Esophagus (tissue), 2 donors: Measurements from ENCODE around the gene ADAMTS12. TPM values are rescaled to one million over a fixed set of nuclear protein-coding genes. Genes with fewer than 3 reads are reported as not detected.
"Not testable (repeated sequence)": the region's sequence is repeated elsewhere in the genome, so short reads cannot be mapped to it uniquely, and the experiment has no call there.

Experiments
- H3K27ac ChIP-seq, 2 donors: one replicate each; pipeline ENCODE4 v1.5.1; 2013; ENCODE audit warnings: low read depth in 2 of 2, mild to moderate bottlenecking in 2 of 2, inconsistent platforms in 1 of 2, low read length in 1 of 2, moderate library complexity in 1 of 2
- H3K27me3 ChIP-seq, 2 donors: one replicate each; pipeline ENCODE4 v1.6.1; 2013; ENCODE audit warnings: low read length in 2 of 2, control low read depth in 1 of 2, mild to moderate bottlenecking in 1 of 2; ENCODE audit not compliant: insufficient read depth in 2 of 2, control insufficient read depth in 1 of 2
- H3K36me3 ChIP-seq, 2 donors: one replicate each; pipeline ENCODE4 v1.6.1; 2013; ENCODE audit warnings: low read length in 1 of 2; ENCODE audit not compliant: control insufficient read depth in 2 of 2, insufficient read depth in 2 of 2
- H3K4me1 ChIP-seq, 2 donors: one replicate each; pipeline ENCODE4 v1.6.1; 2013; ENCODE audit warnings: low read length in 1 of 2; ENCODE audit not compliant: control insufficient read depth in 2 of 2, insufficient read depth in 2 of 2
- H3K4me3 ChIP-seq, 2 donors: one replicate each; pipeline ENCODE4 v1.5.1; 2013; ENCODE audit warnings: low read length in 2 of 2, mild to moderate bottlenecking in 2 of 2, low read depth in 1 of 2, moderate library complexity in 1 of 2
- H3K9me3 ChIP-seq, 2 donors: one replicate each; pipeline ENCODE4 v1.6.1; 2013; ENCODE audit warnings: mild to moderate bottlenecking in 2 of 2, low read depth in 1 of 2, low read length in 1 of 2, moderate library complexity in 1 of 2; ENCODE audit not compliant: control insufficient read depth in 2 of 2, insufficient read depth in 1 of 2
- WGBS, 2 donors: extraction: QIAGEN DNeasy Blood & Tissue Kit; methylation state at CpG; one replicate each; pipeline ENCODE4 v1.1.7; 2013; 5-methylcytosine and 5-hydroxymethylcytosine counted together
- polyA plus RNA-seq, 2 donors: library from polyadenylated mRNA; stranded (reverse); fragments of 200-250 nt; gene quantifications; one replicate each; pipeline ENCODE4 v1.2.3, GENCODE V29; 2013
- donor health status: healthy with polysubstance abuse.
- donor health status: Bipolar disorder and iron deficiency.

Gene ADAMTS12
- polyA plus RNA-seq, 2 donors, result 0.06 to 0.20 TPM

DNA sequence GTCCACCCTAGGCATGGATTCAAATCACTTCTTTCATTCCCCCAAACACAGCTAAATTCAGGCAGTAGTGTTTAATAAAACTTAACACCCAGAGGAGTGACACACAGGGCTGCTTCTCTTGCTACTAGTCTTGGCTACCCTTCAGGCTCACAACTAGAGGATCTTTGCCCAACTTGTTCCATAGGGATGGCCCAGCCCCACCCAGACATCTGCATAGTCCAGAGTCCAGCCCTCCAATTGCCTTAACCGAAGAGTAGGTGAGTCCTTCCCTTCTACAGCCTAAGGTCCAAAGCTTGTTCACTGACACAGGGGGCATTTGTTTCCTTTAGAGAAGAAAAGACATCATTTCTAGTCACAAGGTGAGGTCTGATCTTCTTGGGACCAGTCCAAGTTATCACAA, 29.2 kb upstream of the ADAMTS12 start:
- Histone ChIP-seq H3K27me3 (no peaks in the 10 kb centered on the region), H3K4me1 (no peaks in the 10 kb centered on the region), H3K4me3 (no peak overlapping the region), H3K9me3 (no peaks in the 10 kb centered on the region), H3K27ac (no peak overlapping the region), H3K36me3 (no peaks in the 10 kb centered on the region)
- WGBS, 2 donors, result 67 to 90% methylated on average over 1 of the region's 1 CpG

GRCh38 chr5:33914844-33915243, 23.1 kb upstream of the ADAMTS12 start:
- H3K27ac ChIP-seq, H3K27me3 ChIP-seq, H3K36me3 ChIP-seq, H3K4me3 ChIP-seq, H3K4me1 ChIP-seq, H3K9me3 ChIP-seq: not testable (repeated sequence)
- WGBS, 2 donors, result 89 to 93% methylated on average over 3 of the region's 3 CpGs

- H3K4me3 ChIP-seq, H3K27me3 ChIP-seq, H3K9me3 ChIP-seq, H3K4me1 ChIP-seq, H3K36me3 ChIP-seq, H3K27ac ChIP-seq: not testable (repeated sequence)
- WGBS, 2 donors, result 86 to 87% methylated on average over 7 of the region's 7 CpGs
These were observed 14.5 kb upstream of the ADAMTS12 start for GRCh38 chr5:33906248-33906647.

GRCh38 chr5:33905381-33905780, 13.6 kb upstream of the ADAMTS12 start:
- Histone ChIP-seq H3K27ac (no peak overlapping the region), H3K27me3 (no peaks in the 10 kb centered on the region), H3K4me3 (no peak overlapping the region), H3K36me3 (no peaks in the 10 kb centered on the region), H3K4me1 (no peaks in the 10 kb centered on the region), H3K9me3 (peaks cover 0 to 5% of the 10 kb centered on the region in 2 donors)
- WGBS, 2 donors, result 84 to 88% methylated on average over 1 of the region's 1 CpG

- no peak overlapping the region for H3K27ac ChIP-seq
- no peaks in the 10 kb centered on the region for H3K4me1 ChIP-seq
- WGBS, 2 donors, result 85 to 86% methylated on average over 2 of the region's 2 CpGs
- no peaks in the 10 kb centered on the region for H3K27me3 ChIP-seq
- H3K9me3 ChIP-seq, result peaks cover 0 to 5% of the 10 kb centered on the region in 2 donors
- no peak overlapping the region for H3K4me3 ChIP-seq
- H3K36me3 ChIP-seq, result no peaks in the 10 kb centered on the region
These were observed 11.3 kb upstream of the ADAMTS12 start for GRCh38 chr5:33903118-33903517.

DNA sequence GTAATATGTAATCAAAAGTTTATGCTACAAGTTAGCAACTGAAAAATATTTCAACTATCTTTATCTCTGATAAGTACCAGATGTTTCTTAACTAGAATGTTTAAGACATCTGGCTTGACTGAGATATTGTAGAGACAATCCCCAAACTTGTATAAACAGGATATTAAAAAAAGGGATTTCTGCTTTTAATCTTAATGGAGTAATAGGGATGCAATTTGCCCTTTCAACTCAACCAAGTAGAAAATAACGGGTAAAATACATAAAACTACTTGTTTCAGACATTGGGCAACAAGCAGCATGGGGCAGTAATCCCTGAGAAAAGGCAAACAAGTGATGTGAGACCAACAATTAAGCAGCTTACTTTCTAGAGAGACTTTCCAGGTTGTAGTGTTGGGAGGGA, 9.4 kb upstream of the ADAMTS12 start:
- Histone ChIP-seq H3K4me3 (no peak overlapping the region), H3K27me3 (no peaks in the 10 kb centered on the region), H3K27ac (no peak overlapping the region), H3K36me3 (no peaks in the 10 kb centered on the region), H3K4me1 (no peaks in the 10 kb centered on the region), H3K9me3 (peaks cover 0 to 5% of the 10 kb centered on the region in 2 donors)
- WGBS, 2 donors, result 48 to 49% methylated on average over 1 of the region's 1 CpG

DNA sequence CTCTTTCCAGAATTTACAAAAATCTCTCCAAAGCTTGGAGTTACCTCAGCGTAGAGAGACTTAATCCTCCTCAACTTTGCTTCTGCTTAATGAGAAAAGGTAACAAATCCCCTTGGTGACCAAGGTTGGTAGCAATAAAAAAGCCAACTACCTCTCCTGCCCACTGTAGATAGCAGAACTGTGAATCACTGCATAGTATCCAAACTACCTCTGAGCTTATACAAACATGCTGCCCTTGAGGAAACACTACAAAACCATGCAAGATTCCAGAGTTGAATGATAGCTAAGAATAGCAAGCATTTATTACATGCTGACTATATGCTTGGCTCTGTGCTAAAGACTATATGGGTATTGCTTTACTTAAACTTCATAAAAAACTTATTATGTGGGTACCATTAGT, 2.8 kb upstream of the ADAMTS12 start:
- Histone ChIP-seq H3K36me3 (no peaks in the 10 kb centered on the region), H3K4me3 (no peak overlapping the region), H3K27me3 (no peaks in the 10 kb centered on the region), H3K4me1 (no peaks in the 10 kb centered on the region), H3K27ac (no peak overlapping the region), H3K9me3 (peaks cover 0 to 2% of the 10 kb centered on the region in 2 donors)
- 60 to 74% methylated on average over 1 of the region's 1 CpG for WGBS, 2 donors

DNA sequence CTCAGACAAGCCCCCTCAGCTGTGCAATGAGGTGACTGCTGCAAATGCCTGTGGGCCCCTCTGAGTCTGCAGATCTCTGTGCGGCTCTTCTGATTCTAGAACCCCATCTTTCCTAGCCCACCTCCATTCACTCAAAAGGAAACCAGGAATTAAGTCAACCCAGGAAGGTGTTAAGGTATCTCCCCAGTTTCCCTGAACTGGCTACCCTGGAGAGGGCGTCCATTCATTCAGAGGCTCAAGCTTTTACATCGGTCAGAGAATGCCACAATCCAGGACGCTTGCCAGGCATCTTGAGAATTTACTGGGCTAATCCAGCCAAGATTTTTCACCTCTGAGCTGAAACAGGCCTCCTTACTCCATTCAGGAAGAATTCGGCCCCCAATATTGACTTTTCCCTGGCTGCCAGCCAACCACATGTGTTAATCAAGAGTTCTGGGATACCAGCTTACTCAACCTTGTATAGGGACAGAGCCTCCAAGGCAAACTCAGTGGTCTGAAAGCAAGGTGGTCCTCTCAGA, 889 bp upstream of the ADAMTS12 start:
- Histone ChIP-seq H3K4me1 (no peaks in the 10 kb centered on the region), H3K27me3 (no peaks in the 10 kb centered on the region), H3K9me3 (peaks cover 0 to 2% of the 10 kb centered on the region in 2 donors), H3K27ac (peak overlapping the region in 1 of 2 donors; percentile 18), H3K36me3 (no peaks in the 10 kb centered on the region), H3K4me3 (no peak overlapping the region)
- WGBS, 2 donors, result 44 to 46% methylated on average over 5 of the region's 5 CpGs

GRCh38 chr5:33891446-33891787, 373 bp downstream of the ADAMTS12 start:
- Histone ChIP-seq H3K36me3 (no peaks in the 10 kb centered on the region), H3K4me3 (peak overlapping the region in 1 of 2 donors; percentile 29), H3K27me3 (no peaks in the 10 kb centered on the region), H3K27ac (no peak overlapping the region), H3K9me3 (peaks cover 0 to 2% of the 10 kb centered on the region in 2 donors), H3K4me1 (no peaks in the 10 kb centered on the region)
- WGBS, 2 donors, result 5 to 7% methylated on average over 6 of the region's 6 CpGs

GRCh38 chr5:33890131-33891032, 1.4 kb downstream of the ADAMTS12 start:
- no peaks in the 10 kb centered on the region for H3K36me3 ChIP-seq
- H3K4me3 ChIP-seq, result peak overlapping the region in 1 of 2 donors; percentile 29
- no peak overlapping the region for H3K27ac ChIP-seq
- 44 to 51% methylated on average over 12 of the region's 12 CpGs for WGBS, 2 donors
- no peaks in the 10 kb centered on the region for H3K27me3 ChIP-seq
- peaks cover 0 to 2% of the 10 kb centered on the region in 2 donors for H3K9me3 ChIP-seq
- no peaks in the 10 kb centered on the region for H3K4me1 ChIP-seq
